HCT116 (cell line): Measurements from ENCODE around the gene CTCFL. TPM values are rescaled to one million over a fixed set of nuclear protein-coding genes. Genes with fewer than 3 reads are reported as not detected.

Experiments
- ATAC-seq: fragments of 200-7000 bp; cut with Tn5 transposase; 2 replicates; pipeline ENCODE4 v1.9.1; 2020; ENCODE audit warnings: mild to moderate bottlenecking, moderate library complexity
- BruUV-seq: library from RNA; stranded (reverse); fragments of 400-500 nt; replicated peaks from 2 replicates; lab custom pipeline; 2021; lab: Mats Ljungman, UMichigan
- CTCF ChIA-PET: fragments of 300-600 bp; sonication (Branson Sonifier 250); formaldehyde crosslinking; loops from one replicate; lab custom pipeline; 2021; ENCODE audit warnings: antibody characterized with exemption; lab: Charles Lee
- POLR2A ChIA-PET: fragments of 300-600, 350-600 bp; sonication (Branson Sonifier 250); formaldehyde crosslinking; loops from one replicate; lab custom pipeline; 2021; ENCODE audit warnings: antibody characterized with exemption; lab: Charles Lee
- RAD21 ChIA-PET, 2 experiments: fragments of 300-600 bp; sonication (Branson Sonifier 250); formaldehyde crosslinking; loops; one replicate each; lab custom pipeline; 2023; ENCODE audit warnings: low total read pairs in 2 of 2; ENCODE audit not compliant: uncharacterized antibody in 2 of 2, unreplicated experiment in 2 of 2, low non-redundant PET in 1 of 2; lab: Charles Lee
- DNase-seq: peaks from one replicate; pipeline ENCODE4 v3.0.0-alpha.2; 2010; ENCODE audit warnings: low read depth, low spot score
- H2AFZ ChIP-seq: fragments of 200-600 bp; shearing (Covaris generic), sonication (generic); 2 replicates; pipeline ENCODE4 v1.6.1; 2017; ENCODE audit warnings: low read depth, mixed run types, mixed read lengths, antibody characterized with exemption, low read length; ENCODE audit not compliant: poor library complexity, severe bottlenecking
- H3K27ac ChIP-seq: 2 replicates; pipeline ENCODE4 v1.5.1; 2012; ENCODE audit warnings: low read depth, low read length
- H3K27me3 ChIP-seq: fragments of 200-600 bp; sonication (generic); 2 replicates; pipeline ENCODE4 v1.6.1; 2016; ENCODE audit warnings: mixed run types, low read length, mixed read lengths; ENCODE audit not compliant: insufficient read depth
- H3K36me3 ChIP-seq, 2 experiments: fragments of 200-500 bp in 1 of 2; fragments of 200-600 bp in 1 of 2; sonication (Bioruptor generic) in 1 of 2; sonication (generic) in 1 of 2; 2 replicates each; pipeline versions ENCODE4 v1.5.1 to v1.6.1; 2014 to 2016; ENCODE audit warnings: low read length in 2 of 2, inconsistent platforms in 1 of 2, mixed read lengths in 1 of 2, mixed run types in 1 of 2; ENCODE audit not compliant: insufficient read depth in 2 of 2, control insufficient read depth in 1 of 2
- H3K4me1 ChIP-seq, 2 experiments: fragments of 200-600 bp in 1 of 2; sonication (generic) in 1 of 2; 2 replicates each; pipeline versions ENCODE4 v1.5.1 to v1.6.1; 2012 to 2017; ENCODE audit warnings: low read length in 2 of 2, inconsistent platforms in 1 of 2, mild to moderate bottlenecking in 1 of 2, mixed read lengths in 1 of 2, mixed run types in 1 of 2, moderate library complexity in 1 of 2; ENCODE audit not compliant: insufficient read depth in 2 of 2, control insufficient read depth in 1 of 2
- H3K4me2 ChIP-seq: fragments of 200-600 bp; sonication (generic); 2 replicates; pipeline ENCODE4 v1.6.1; 2017; ENCODE audit warnings: mixed run types, low read length, mixed read lengths
- H3K4me3 ChIP-seq, 2 experiments: fragments of 200-600 bp in 1 of 2; sonication (generic) in 1 of 2; replicated peaks in 1 of 2; 2 replicates each; pipeline ENCODE4 v1.5.1; 2011 to 2016; ENCODE audit warnings: low read length in 2 of 2, control low read depth in 1 of 2, low read depth in 1 of 2, mild to moderate bottlenecking in 1 of 2, mixed read lengths in 1 of 2, mixed run types in 1 of 2
- H3K79me2 ChIP-seq: fragments of 200-600 bp; sonication (generic); 2 replicates; pipeline ENCODE4 v1.6.1; 2017; ENCODE audit warnings: mild to moderate bottlenecking, mixed run types, low read length, moderate library complexity, mixed read lengths; ENCODE audit not compliant: insufficient read depth
- H3K9ac ChIP-seq: fragments of 200-600 bp; sonication (generic); 2 replicates; pipeline ENCODE4 v1.6.1; 2016; ENCODE audit warnings: low read length, mixed read lengths
- H3K9me2 ChIP-seq: fragments of 200-600 bp; sonication (generic), shearing (Covaris generic); 2 replicates; pipeline ENCODE4 v1.6.1; 2017; ENCODE audit warnings: mixed run types, mild to moderate bottlenecking, moderate library complexity; ENCODE audit not compliant: insufficient read depth
- H3K9me3 ChIP-seq, 2 experiments: fragments of 200-500 bp in 1 of 2; fragments of 200-600 bp in 1 of 2; sonication (Bioruptor generic) in 1 of 2; sonication (generic) in 1 of 2; 2 replicates each; pipeline ENCODE4 v1.6.1; 2014 to 2017; ENCODE audit warnings: low read length in 2 of 2, mixed read lengths in 2 of 2, inconsistent platforms in 1 of 2, low read depth in 1 of 2, mild to moderate bottlenecking in 1 of 2, mixed run types in 1 of 2, moderate library complexity in 1 of 2; ENCODE audit not compliant: control insufficient read depth in 1 of 2, insufficient read depth in 1 of 2
- H4K20me1 ChIP-seq: fragments of 200-600 bp; sonication (generic), shearing (Covaris generic); 2 replicates; pipeline ENCODE4 v1.6.1; 2017; ENCODE audit warnings: mixed run types, mild to moderate bottlenecking, moderate library complexity; ENCODE audit not compliant: insufficient read depth
- CBX3 ChIP-seq: IDR thresholded peaks from 2 replicates; pipeline ENCODE4 v1.6.1; 2012; ENCODE audit warnings: low read depth
- CEBPB ChIP-seq: IDR thresholded peaks from 2 replicates; pipeline ENCODE4 v1.6.1; 2012; ENCODE audit warnings: low read depth
- ELF1 ChIP-seq: IDR thresholded peaks from 2 replicates; pipeline ENCODE4 v1.6.1; 2012; ENCODE audit warnings: low read depth, borderline replicate concordance
- EZH2phosphoT487 ChIP-seq: fragments of 200-600 bp; IDR thresholded peaks from 2 replicates; pipeline ENCODE4 v1.6.1; 2018; ENCODE audit warnings: antibody characterized with exemption, borderline replicate concordance
- JUND ChIP-seq: IDR thresholded peaks from 2 replicates; pipeline ENCODE4 v1.6.1; 2012
- RAD21 ChIP-seq: IDR thresholded peaks from 2 replicates; pipeline ENCODE4 v1.6.1; 2012; ENCODE audit warnings: low read depth, mild to moderate bottlenecking
- SP1 ChIP-seq: IDR thresholded peaks from 2 replicates; pipeline ENCODE4 v1.6.1; 2012; ENCODE audit warnings: low read depth
- ZFX ChIP-seq: fragments of 450-650 bp; IDR thresholded peaks from 2 replicates; pipeline ENCODE4 v1.6.1; 2017
- ZNF274 ChIP-seq: fragments of 200-500 bp; sonication (Bioruptor generic); IDR thresholded peaks from 2 replicates; pipeline ENCODE4 v1.6.1; 2014; ENCODE audit warnings: mild to moderate bottlenecking, low read depth, low read length, inconsistent platforms
- intact Hi-C: fragments of 100-400 bp; cut with micrococcal nuclease; formaldehyde crosslinking; loops from 2 replicates; pipeline ENCODE4 v1.10.0; 2022
- total RNA-seq: library from RNA; stranded (reverse); gene quantifications from one replicate; pipeline ENCODE4 v1.2.1, GENCODE V29; 2021; ENCODE audit not compliant: unreplicated experiment
- TF ChIP-seq, protein P1 (sequence below): IDR thresholded peaks from 2 replicates; pipeline ENCODE4 v1.6.1; 2011; ENCODE audit warnings: mild to moderate bottlenecking, low read length, moderate library complexity; ENCODE audit not compliant: insufficient replicate concordance; ENCODE audit errors: extremely low read depth

The CTCFL gene
- total RNA-seq, 1 experiment from 2014 or later: 0.34 TPM

DNA sequence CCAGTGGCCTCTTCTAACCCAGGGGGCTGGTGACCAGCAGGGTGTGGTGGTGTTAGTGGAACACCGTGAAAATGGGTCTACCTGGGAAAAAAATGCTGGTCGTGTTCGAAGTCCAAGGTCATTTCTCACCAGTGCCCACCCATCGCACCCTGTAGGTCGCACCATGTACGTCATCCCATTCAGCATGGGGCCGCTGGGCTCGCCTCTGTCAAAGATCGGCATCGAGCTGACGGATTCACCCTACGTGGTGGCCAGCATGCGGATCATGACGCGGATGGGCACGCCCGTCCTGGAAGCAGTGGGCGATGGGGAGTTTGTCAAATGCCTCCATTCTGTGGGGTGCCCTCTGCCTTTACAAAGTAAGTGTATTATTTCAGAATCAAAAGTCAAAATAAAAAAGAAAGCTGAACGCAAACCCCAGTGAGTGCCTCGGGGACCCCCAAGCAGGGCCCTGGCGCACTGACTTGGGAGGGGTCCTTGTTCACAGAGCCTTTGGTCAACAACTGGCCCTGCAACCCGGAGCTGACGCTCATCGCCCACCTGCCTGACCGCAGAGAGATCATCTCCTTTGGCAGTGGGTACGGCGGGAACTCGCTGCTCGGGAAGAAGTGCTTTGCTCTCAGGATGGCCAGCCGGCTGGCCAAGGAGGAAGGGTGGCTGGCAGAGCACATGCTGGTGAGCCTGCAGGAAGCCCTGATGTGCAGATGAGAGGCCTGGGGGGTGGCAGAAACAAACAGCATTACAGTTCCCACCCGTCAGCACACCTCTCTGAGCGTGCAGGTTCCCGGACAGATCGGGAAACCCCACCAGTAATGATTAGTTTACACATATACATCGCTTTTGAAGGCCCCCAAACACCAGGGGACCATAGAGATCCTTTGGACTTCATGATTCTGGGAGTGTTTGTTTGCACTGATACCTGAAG is 37.9 kb upstream of the CTCFL start:
- Histone ChIP-seq H3K36me3 (no peaks in the 10 kb centered on the region), H3K9me3 (no peaks in the 10 kb centered on the region), H3K79me2 (no peaks in the 10 kb centered on the region), H3K4me3 (no peak overlapping the region), H3K9me2 (no peaks in the 10 kb centered on the region), H3K27me3 (peaks cover 50% of the 10 kb centered on the region), H3K4me2 (no peak overlapping the region), H3K4me1 (peaks cover 2 to 13% of the 10 kb centered on the region in 2 experiments; a peak in 2 of 4 replicates), H3K27ac (no peak overlapping the region), H3K9ac (no peak overlapping the region), H2AFZ (no peak overlapping the region), H4K20me1 (no peaks in the 10 kb centered on the region)
- POLR2A ChIA-PET: no interaction called here
- intact Hi-C loops: no loop called here
- BruUV-seq: no TSS peak
- ATAC-seq (no peak), DNase-seq (no peak)
- RAD21 ChIA-PET: no interaction called here
- CTCF ChIA-PET: no interaction called here
- no peak for TF ChIP-seq EZH2phosphoT487
- no peak for TF ChIP-seq ZNF274
- TF ChIP-seq, protein P1, sequence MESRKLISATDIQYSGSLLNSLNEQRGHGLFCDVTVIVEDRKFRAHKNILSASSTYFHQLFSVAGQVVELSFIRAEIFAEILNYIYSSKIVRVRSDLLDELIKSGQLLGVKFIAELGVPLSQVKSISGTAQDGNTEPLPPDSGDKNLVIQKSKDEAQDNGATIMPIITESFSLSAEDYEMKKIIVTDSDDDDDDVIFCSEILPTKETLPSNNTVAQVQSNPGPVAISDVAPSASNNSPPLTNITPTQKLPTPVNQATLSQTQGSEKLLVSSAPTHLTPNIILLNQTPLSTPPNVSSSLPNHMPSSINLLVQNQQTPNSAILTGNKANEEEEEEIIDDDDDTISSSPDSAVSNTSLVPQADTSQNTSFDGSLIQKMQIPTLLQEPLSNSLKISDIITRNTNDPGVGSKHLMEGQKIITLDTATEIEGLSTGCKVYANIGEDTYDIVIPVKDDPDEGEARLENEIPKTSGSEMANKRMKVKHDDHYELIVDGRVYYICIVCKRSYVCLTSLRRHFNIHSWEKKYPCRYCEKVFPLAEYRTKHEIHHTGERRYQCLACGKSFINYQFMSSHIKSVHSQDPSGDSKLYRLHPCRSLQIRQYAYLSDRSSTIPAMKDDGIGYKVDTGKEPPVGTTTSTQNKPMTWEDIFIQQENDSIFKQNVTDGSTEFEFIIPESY: no peak
- no peak for TF ChIP-seq ELF1
- TF ChIP-seq RAD21: no peak
- TF ChIP-seq CEBPB: no peak
- no peak for TF ChIP-seq SP1
- no peak for TF ChIP-seq ZFX
- no peak for TF ChIP-seq JUND
- TF ChIP-seq CBX3: no peak
